Stimulated activated CD4-positive, alpha-beta T cell treated with anti-CD3 and anti-CD28 coated beads, Interleukin-1b, Interleukin-23, amount 100 ng/mL, for 24 hours (primary cell): ENCODE data around the gene EIF4E.
"Not testable (repeated sequence)": the region's sequence is repeated elsewhere in the genome, so short reads cannot be mapped to it uniquely, and the experiment has no call there.

Source experiments
- DNase-seq, 4 experiments: peaks; one replicate each; pipeline ENCODE4 v3.0.0-alpha.2; 2020; ENCODE audit warnings: low read depth in 4 of 4, low spot score in 1 of 4

Gene EIF4E

GRCh38 chr4:98934851-98935250 lies 5.9 kb upstream of the EIF4E start:
- not testable (repeated sequence) for DNase-seq

- no peak for DNase-seq
Observed at GRCh38 chr4:98932539-98932938, 3.6 kb upstream of the EIF4E start.

DNA sequence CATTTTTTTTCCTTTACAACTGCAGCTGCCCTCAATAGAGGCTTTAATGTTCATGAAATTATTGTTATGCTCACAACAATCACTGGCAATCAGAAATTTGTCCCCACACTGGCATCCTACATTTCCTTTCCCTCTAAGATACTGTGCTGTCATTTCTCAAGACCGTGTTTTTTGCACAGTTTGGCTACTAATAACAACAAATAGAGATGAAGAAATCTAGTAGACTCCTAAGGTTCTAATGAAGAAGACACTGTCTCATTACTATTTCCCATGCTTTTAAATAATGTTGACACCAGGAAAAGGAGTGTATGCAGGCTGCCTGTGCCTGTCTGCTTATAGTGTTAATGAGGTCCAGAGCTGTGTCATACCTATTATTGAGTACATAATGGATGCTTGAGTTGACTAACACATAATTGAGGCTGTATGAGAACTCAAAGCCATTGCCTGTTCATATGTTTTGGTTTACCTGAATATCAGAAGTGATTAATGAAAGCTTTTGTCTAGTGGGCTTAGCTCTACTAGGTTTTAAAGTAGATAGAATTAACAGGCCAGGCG lies 1.5 kb upstream of the EIF4E start:
- no peak for DNase-seq

DNA sequence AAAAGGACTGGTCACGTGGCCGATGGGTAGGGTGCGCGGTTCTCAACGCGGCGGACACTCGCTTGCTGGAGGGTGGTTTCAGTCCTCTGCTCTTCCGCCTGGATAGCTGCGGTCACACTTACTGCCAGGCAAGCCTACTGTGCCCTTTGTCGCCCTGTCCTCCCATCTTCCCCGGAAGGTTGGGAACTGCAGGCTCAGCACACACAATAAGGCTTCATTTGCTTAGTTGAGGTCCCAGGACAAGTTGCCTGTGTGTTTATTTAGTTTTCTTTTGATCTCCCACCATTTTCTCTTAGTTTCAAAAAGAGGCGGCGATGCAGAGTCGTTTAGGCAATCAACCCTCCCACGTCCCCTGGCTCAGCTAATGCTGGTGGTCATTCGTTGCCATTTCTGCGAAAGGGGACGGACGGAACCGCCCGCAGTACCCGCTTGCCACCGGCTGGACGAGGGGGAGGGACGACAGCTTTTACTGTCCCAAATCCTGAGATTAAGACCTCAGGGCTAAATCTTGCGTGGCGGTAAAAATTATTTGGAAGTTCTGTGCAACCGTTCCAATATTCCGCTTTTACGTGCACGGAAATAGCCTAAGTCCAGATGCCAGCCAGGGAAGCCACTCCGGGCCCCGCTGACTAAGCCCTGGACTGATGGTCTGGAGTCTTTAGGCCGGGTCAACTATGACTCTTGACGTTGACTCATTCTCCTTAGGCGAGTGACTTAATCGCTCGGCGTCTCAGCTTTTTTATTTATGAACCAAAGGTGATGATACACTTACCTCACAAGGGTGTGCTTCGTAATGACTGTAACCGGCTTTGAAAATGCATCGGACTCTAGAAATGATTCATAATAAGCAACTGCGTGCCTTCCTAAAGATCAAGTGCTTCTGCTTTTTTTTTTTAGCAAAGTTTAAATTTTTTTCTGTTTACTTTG lies 671 bp upstream of the EIF4E start:
- peak; percentile 16 to 30 (median 23) for DNase-seq

- peak in 3 of 4 experiments; percentile 33 to 73 (median 55) for DNase-seq
Observed at GRCh38 chr4:98928131-98928504, 815 bp downstream of the EIF4E start.

DNA sequence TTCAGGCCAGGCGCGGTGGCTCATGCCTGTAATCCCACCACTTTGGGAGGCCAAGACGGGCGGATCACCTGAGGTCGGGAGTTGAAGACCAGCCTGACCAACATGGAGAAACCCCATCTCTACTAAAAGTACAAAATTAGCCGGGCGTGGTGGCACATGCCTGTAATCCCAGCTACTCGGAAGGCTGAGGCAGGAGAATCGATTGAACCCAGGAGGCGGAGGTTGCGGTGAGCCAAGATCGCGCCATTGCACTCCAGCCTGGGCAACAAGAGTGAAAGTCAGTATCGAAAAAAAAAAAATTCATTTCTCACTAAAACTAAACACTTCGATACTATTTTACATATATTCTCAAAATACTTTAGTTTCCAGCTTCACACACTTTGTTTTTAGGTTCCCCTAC lies 2.7 kb downstream of the EIF4E start:
- DNase-seq = not testable (repeated sequence)

DNA sequence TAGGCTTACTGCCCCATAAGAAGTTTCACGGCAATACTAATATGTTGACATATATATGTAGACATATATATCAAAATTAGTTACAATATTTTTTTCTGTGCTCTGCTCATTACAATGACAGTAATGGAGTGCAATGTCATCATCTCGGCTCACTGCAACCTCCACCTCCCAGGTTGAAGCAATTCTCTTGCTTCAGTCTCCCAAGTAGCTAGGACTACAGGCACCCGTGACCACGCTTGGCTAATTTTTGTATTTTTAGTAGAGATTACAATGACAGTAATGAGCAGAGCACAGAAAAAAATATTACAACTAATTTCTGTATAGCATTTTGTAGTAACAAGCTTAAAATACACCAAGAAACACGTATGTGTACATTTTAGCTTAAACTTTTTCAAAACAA lies 7.6 kb downstream of the EIF4E start:
- no peak for DNase-seq

DNA sequence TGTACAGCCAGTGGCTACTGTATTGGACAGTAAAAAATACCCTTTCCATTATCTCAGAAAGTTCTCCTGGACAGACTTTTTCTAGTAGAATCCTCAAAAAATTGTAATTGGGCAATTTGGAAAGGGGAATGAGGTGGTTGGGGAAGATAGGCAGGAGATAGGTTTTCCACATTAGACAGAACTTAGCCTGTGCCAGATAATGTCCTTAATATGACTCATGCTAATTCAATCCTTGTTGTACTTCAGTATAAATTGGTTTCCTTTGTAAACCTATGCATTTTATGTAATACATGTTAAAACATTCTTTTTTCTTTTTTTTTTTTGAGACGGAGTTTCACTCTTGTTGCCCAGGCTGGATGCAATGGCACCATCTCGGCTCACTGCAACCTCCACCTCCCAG lies 8.9 kb downstream of the EIF4E start:
- no peak for DNase-seq

GRCh38 chr4:98910728-98911127 lies 18.2 kb downstream of the EIF4E start:
- not testable (repeated sequence) for DNase-seq

DNA sequence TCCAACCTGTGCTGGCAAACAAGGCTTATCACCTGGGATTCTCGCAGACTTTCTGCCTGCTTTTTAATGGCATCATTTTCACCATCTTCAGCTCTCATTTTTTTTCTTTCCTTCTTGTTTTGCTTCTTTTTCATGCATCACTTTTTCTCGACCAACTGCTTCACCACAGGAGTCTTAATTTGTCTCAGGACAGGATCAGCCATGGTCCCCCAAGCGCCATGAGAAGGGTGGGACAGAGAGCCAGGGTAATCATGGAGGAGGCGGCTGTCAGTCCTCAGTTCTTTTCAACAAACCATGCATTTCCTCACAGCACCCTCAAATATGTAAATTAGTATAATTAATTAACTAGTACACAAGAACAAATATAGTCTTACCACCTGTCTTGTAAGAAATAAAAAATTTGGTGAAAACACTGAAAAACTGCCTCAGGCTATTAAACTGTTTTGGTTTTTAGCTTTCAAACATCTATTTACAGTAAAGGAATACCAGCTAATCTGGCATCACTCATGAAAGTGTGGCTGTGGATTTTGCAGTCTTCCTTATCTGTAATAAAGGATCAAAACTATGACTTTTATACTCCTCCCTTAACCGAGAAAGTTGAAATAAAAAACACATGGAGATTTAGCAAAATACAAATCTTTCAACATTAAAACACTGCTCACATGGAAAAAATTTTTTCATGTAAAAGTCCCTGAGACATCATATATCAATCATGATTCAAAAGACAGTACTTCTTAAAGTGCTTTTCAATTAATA lies 19.1 kb downstream of the EIF4E start:
- no peak for DNase-seq

GRCh38 chr4:98908703-98909262 lies 20.1 kb downstream of the EIF4E start:
- no peak for DNase-seq

GRCh38 chr4:98908182-98908581 lies 20.8 kb downstream of the EIF4E start:
- DNase-seq = no peak

- DNase-seq = no peak
Observed at GRCh38 chr4:98905839-98906238, 23.1 kb downstream of the EIF4E start.

GRCh38 chr4:98905297-98905696 lies 23.6 kb downstream of the EIF4E start:
- DNase-seq = no peak

DNA sequence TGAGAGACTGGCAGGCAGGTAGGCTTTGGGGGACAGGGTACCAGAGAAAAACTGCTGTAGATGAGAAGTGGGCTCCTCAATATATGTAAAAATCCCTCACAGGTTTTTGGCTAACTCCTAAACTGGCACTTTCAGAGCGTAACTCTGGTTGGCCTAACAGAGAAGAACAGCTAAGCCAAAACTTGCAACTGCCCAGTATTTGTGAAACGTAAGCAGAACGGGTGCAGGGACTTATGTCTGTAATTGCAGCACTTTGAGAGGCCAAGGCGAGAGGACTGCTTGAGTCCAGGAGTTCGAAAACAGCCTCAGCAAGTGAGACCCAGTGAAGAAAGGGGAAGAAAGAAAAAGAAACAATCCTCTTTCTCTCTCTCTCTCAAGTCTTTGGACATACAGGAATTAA lies 25.0 kb downstream of the EIF4E start:
- DNase-seq = no peak

DNA sequence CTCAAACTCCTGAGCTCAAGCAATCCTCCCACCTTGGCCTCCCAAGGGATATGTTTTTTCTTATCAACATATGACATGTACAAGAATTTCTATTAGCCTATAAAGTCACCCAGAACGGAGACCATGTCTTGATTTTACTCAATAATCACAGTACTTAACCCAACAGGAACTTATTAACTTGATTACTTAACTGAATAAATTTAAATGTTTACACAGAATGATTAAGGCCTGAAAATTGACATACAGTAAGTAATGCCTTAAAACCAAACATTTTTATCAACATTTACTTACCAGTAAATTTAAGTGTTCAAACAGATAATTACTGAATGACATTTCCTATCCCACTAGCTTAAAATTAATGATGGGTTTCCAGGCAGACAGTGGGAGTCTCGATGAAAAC lies 25.4 kb downstream of the EIF4E start:
- DNase-seq = no peak

DNA sequence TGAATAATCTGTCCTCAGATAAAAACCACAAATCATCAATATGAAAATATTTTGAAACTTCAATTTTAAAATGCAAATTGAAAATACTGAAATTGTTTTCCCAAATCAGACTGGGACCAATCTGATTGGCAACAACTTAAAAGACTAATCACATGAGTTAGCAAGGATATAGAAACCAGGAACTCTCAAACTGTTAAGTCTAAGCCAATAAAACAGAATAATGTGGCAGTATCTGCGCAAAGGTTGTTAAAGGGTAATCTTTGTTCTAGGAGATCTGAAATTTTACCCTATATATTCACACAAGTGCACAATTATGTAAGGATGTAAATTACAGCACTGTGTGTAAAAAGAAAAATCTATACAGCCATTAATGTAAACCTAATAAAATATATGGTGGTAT lies 29.7 kb downstream of the EIF4E start:
- DNase-seq = no peak

- DNase-seq = no peak
Observed at GRCh38 chr4:98891478-98892337, 37.2 kb downstream of the EIF4E start.

DNA sequence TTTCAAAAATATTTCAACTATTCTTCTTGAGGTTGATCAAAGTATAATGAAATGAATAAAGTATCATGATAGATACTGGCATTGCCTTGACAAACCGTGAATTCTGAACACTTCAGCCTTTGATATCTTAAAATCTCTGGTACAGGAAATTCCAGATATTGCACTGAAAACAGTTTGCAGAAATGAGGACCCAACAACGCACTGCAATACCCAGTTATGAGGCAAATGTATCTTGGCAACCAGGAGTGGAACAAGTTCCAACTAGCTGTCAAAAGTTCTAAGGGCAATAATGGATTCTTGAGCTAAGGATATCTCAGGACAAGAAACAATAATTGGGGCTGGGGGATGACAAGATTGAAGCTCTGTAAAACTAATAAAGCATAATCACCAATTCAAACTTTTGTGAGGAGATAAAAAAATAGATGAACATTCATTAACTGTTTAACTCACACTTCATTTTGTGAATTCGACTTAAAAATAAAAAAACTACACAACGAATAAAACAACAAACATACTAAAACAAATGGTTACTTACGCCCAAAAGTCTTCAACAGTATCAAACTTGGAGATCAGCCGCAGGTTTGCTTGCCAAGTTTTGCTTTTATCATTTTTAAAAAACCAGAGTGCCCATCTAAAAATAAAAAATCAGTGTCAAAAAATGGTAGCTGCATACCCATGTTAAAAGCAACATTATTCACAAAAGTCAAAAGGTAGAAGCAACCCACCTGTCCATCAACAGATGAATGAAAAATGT lies 38.1 kb downstream of the EIF4E start:
- DNase-seq = no peak

- no peak for DNase-seq
Observed at GRCh38 chr4:98887145-98887544, 41.8 kb downstream of the EIF4E start.
